ENCODE data around the gene ABCC1.

GRCh38 chr16:16158741-16159374 lies 209.4 kb downstream of the ABCC1 start:
- TF ChIP-seq, protein P1, sequence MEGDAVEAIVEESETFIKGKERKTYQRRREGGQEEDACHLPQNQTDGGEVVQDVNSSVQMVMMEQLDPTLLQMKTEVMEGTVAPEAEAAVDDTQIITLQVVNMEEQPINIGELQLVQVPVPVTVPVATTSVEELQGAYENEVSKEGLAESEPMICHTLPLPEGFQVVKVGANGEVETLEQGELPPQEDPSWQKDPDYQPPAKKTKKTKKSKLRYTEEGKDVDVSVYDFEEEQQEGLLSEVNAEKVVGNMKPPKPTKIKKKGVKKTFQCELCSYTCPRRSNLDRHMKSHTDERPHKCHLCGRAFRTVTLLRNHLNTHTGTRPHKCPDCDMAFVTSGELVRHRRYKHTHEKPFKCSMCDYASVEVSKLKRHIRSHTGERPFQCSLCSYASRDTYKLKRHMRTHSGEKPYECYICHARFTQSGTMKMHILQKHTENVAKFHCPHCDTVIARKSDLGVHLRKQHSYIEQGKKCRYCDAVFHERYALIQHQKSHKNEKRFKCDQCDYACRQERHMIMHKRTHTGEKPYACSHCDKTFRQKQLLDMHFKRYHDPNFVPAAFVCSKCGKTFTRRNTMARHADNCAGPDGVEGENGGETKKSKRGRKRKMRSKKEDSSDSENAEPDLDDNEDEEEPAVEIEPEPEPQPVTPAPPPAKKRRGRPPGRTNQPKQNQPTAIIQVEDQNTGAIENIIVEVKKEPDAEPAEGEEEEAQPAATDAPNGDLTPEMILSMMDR (conservative IDR thresholded peaks at IDR 0.05): no peak
- TF ChIP-seq ZFX (IDR thresholded peaks at IDR 0.05): no peak
